ENCODE data around the gene ARHGAP19.

DNA sequence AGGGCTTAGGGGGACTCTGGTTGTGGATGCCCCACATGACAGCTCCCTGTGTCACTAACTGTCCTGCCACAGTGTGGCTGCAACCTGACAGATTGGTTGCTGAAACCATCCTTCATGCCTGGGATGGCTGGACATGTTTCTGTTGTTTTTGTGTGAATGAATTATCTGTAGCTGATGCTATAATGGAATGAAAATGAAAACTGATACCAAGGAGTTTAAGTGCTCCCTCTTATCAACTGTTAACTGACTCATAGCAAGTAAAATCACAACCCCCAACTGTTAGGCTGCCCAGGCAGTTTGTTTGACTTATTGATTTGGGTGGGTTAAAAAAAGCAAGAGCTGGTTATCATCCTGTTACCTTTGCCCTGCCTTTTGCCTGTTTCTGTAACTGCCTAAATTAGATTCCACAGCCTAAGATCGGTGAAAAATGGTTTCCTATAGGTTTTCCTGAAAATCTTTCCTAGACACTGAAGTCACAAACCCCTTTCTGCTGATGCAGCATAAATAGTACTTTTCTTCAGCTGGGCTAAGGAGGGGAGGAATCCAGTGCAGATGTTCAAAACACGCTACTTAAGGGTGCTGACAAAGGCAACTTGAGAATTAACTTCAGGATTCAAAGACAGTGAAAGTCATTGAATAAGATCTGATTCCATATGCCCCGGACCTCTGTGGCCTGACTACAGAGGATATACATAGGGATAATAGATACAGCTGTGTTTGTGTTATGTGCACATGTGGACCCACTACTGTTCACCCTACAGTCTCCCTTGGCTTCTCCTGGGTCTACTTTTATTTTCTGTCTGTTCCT, 36.4 kb upstream of the ARHGAP19 start:
- TF ChIP-seq, protein P1, sequence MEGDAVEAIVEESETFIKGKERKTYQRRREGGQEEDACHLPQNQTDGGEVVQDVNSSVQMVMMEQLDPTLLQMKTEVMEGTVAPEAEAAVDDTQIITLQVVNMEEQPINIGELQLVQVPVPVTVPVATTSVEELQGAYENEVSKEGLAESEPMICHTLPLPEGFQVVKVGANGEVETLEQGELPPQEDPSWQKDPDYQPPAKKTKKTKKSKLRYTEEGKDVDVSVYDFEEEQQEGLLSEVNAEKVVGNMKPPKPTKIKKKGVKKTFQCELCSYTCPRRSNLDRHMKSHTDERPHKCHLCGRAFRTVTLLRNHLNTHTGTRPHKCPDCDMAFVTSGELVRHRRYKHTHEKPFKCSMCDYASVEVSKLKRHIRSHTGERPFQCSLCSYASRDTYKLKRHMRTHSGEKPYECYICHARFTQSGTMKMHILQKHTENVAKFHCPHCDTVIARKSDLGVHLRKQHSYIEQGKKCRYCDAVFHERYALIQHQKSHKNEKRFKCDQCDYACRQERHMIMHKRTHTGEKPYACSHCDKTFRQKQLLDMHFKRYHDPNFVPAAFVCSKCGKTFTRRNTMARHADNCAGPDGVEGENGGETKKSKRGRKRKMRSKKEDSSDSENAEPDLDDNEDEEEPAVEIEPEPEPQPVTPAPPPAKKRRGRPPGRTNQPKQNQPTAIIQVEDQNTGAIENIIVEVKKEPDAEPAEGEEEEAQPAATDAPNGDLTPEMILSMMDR (conservative IDR thresholded peaks at IDR 0.05; ENCODE audit: low read depth, low read length): no peak
- TF ChIP-seq EZH2 (IDR thresholded peaks at IDR 0.05; ENCODE audit: borderline replicate concordance, low read depth, low read length, poor library complexity, severe bottlenecking): no peak

Data from A673 (cell line).